GM21723 (cell line): ENCODE results near the gene VOPP1.

Experiments used
- ATAC-seq: cut with Tn5 transposase; IDR thresholded peaks from one replicate; pipeline ENCODE4 v1.9.1; 2021; ENCODE audit warnings: mild to moderate bottlenecking, moderate library complexity; ENCODE audit not compliant: unreplicated experiment

VOPP1 gene

GRCh38 chr7:55533050-55533728 lies 39.1 kb downstream of the VOPP1 start:
- ATAC-seq, result peak; percentile 58

GRCh38 chr7:55532150-55532917 lies 40.0 kb downstream of the VOPP1 start:
- ATAC-seq, result peak; percentile 9

GRCh38 chr7:55531536-55531935 lies 40.8 kb downstream of the VOPP1 start:
- ATAC-seq, result no peak

- ATAC-seq, result no peak
Measured at GRCh38 chr7:55527307-55527706, 45.0 kb downstream of the VOPP1 start.

- peak; percentile 64 for ATAC-seq
Measured at GRCh38 chr7:55526770-55527169, 45.5 kb downstream of the VOPP1 start.

GRCh38 chr7:55526329-55526728 lies 46.0 kb downstream of the VOPP1 start:
- ATAC-seq, result no peak

GRCh38 chr7:55524558-55525310 lies 47.6 kb downstream of the VOPP1 start:
- no peak for ATAC-seq

GRCh38 chr7:55523366-55523765 lies 48.9 kb downstream of the VOPP1 start:
- ATAC-seq, result no peak

- no peak for ATAC-seq
Measured at GRCh38 chr7:55521917-55522902, 50.1 kb downstream of the VOPP1 start.

GRCh38 chr7:55521512-55521911 lies 50.8 kb downstream of the VOPP1 start:
- no peak for ATAC-seq

GRCh38 chr7:55520426-55521140 lies 51.7 kb downstream of the VOPP1 start:
- ATAC-seq, result no peak

- no peak for ATAC-seq
Measured at GRCh38 chr7:55518836-55519235, 53.5 kb downstream of the VOPP1 start.

GRCh38 chr7:55517936-55518689 lies 54.2 kb downstream of the VOPP1 start:
- no peak for ATAC-seq

- ATAC-seq, result peak; percentile 75
Measured at GRCh38 chr7:55517191-55517633, 55.1 kb downstream of the VOPP1 start.

- no peak for ATAC-seq
Measured at GRCh38 chr7:55516409-55516808, 55.9 kb downstream of the VOPP1 start.

GRCh38 chr7:55515569-55516279 lies 56.6 kb downstream of the VOPP1 start:
- ATAC-seq, result peak; percentile 50

GRCh38 chr7:55514546-55515265 lies 57.6 kb downstream of the VOPP1 start:
- peak; percentile 19 for ATAC-seq

GRCh38 chr7:55513868-55514267 lies 58.4 kb downstream of the VOPP1 start:
- no peak for ATAC-seq
